ENCODE data around the gene HAPSTR1. TPM values are rescaled to one million over a fixed set of nuclear protein-coding genes. Genes with fewer than 3 reads are reported as not detected.
A peak's percentile ranks its signal among the peaks of the same experiment; 100 is the strongest.

Gene HAPSTR1
- total and polyA plus RNA-seq, 3 experiments from 2014 or later = 21.3 to 61.2 (median 60.4) TPM

DNA sequence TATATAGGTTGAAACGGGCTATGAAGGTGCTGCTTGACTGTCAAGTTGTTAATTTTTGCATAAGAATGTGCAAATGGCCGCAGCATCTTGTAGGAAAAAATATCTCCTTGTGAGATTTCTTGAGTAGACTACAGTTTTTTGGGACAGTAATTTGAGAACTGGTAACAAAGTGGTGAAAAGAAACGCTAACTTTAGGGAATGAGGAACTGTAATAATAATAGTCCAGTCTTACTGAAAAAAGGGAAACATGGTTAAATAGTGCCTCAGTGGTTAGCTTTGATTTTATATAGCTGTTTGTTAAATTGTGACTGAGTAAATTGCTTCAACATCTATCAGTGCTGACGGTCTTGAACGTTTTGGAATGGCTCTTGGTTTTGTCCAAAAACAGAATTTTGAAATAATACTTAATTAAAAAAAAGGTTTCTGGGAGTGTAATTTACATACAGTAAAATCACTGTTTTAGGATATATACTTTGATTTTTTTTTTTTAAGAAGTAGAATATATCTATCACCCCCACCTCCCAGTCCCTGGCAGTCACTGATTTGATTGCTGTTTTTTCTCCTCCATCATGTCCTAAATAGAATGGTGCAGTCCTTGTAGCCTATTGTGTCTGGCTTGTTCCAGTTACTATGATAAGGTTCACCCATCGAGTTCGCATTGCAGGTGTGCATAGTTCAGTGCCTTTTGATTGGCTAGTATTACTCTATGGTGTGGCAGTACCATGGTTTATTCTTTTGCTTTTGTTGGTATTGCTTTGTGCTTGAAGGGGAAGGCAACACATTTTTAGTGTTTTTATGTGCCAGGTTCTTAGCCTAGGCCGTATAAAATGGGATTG, 2.8 kb downstream of the HAPSTR1 start:
- H3K4me3 Mint-ChIP-seq = peak overlapping the region; percentile 95 to 100 (median 99)
- H3K4me3 ChIP-seq (ENCODE audit: low read length) = peak overlapping the region; percentile 94
- no peaks in the 10 kb centered on the region for H3K27me3 ChIP-seq (ENCODE audit: insufficient read depth, low read length, poor library complexity, severe bottlenecking)
- peaks cover 63 to 70% (median 64%) of the 10 kb centered on the region in 3 donors for H3K4me1 Mint-ChIP-seq
- H3K9me3 Mint-ChIP-seq = peaks cover 0 to 2% (median 0%) of the 10 kb centered on the region in 5 donors
- peak overlapping the region in 7 of 8 donors; percentile 57 to 99 (median 78) for H3K27ac Mint-ChIP-seq
- H3K27ac ChIP-seq (ENCODE audit: low read depth, low read length) = no peak overlapping the region
- ChIA-PET POLR2A (interaction anchor here (0.8 to 3.8 kb wide), 2 partner anchors 7 to 225 kb away, joined by 3 to 40 read pairs; partner anchors contain the start of gene CARHSP1), CTCF (interaction anchor here (1.3 to 4.0 kb wide), 2 partner anchors 8 to 41 kb away, joined by 3 to 27 read pairs; no protein-coding TSS in a partner anchor)
- H3K9me3 ChIP-seq (ENCODE audit: low read length) = no peaks in the 10 kb centered on the region
- peaks cover 0 to 6% of the 10 kb centered on the region in 2 donors for H3K27me3 Mint-ChIP-seq
- peaks cover 10% of the 10 kb centered on the region for H3K36me3 ChIP-seq (ENCODE audit: insufficient read depth, low read length)
- peaks cover 56% of the 10 kb centered on the region for H3K4me1 ChIP-seq (ENCODE audit: insufficient read depth, low read length)
- H3K36me3 Mint-ChIP-seq = peaks cover 21 to 64% (median 33%) of the 10 kb centered on the region in 3 donors
- DNase-seq = no peak

DNA sequence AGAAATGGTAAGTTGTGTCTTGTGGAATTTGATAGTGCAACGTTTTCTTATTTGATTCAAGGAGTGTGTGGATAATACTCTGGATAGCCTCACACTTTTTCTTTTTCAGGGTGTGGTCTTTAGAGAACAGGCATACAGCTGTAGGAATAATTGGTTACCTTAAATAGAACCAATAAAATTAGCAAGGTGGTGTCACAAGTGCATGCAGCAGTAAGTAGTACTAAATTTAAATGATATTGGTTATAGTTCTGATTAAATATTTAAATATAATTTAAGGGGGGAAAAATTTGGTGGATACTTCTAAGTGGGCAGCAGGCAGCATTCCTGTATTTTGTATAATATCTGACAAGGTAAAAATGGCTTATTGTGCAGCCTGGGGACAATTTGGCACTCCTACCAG, 3.7 kb downstream of the HAPSTR1 start:
- POLR2A ChIA-PET = no interaction called here

DNA sequence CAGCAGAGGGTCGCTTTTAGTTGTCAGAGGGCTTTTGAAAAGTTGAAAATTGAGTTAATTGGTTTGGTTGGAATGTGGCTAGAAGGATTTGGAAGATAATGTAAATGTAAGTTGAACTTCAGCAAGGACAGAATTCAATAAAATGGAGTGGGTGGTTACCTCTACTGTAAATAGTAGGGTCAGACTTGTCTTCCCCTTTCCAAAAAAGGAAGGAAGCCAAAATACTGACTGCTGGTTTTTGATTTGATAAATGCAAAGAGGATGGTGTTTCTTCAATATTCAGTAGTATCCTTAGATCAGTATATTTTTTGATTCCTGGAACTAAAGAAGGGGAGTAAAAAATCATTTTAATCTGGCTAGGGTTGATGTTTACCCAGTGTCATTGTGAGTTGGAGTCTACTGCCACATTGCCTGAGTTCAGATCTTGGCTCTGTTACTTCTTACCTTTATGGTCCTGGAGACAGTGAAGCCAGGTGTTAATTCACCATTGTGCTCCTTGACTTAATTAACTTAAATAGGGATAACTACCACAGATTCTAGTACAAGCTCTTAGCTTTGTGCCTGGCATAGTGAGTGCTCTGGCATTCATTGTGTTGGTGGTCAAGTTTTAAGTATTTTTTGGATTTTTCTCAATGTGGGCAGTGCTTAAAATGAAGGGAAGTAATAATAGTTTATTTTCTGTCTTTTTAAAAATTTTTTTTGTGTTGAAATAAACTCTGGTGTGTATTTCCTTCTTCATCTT, 4.4 kb downstream of the HAPSTR1 start:
- Mint-ChIP-seq H3K27me3 (peaks cover 0 to 5% of the 10 kb centered on the region in 2 donors), H3K36me3 (peaks cover 21 to 77% (median 35%) of the 10 kb centered on the region in 3 donors), H3K4me1 (peaks cover 74 to 79% (median 74%) of the 10 kb centered on the region in 3 donors), H3K27ac (peak overlapping the region in 7 of 8 donors; percentile 21 to 77 (median 69)), H3K9me3 (peaks cover 0 to 2% (median 0%) of the 10 kb centered on the region in 5 donors), H3K4me3 (peak overlapping the region; percentile 63 to 95 (median 69))
- POLR2A ChIA-PET = no interaction called here
- no peaks in the 10 kb centered on the region for H3K27me3 ChIP-seq (ENCODE audit: insufficient read depth, low read length, poor library complexity, severe bottlenecking)
- peak overlapping the region; percentile 26 for H3K4me3 ChIP-seq (ENCODE audit: low read length)
- peaks cover 18% of the 10 kb centered on the region for H3K36me3 ChIP-seq (ENCODE audit: insufficient read depth, low read length)
- no peaks in the 10 kb centered on the region for H3K9me3 ChIP-seq (ENCODE audit: low read length)
- CTCF ChIA-PET = interaction anchor here (1.4 to 3.6 kb wide), 2 partner anchors 44 to 52 kb away, joined by 3 to 14 read pairs; no protein-coding TSS in a partner anchor
- no peak for DNase-seq
- peaks cover 72% of the 10 kb centered on the region for H3K4me1 ChIP-seq (ENCODE audit: insufficient read depth, low read length)
- H3K27ac ChIP-seq (ENCODE audit: low read depth, low read length) = no peak overlapping the region

More for the DNA sequence above, 3.7 kb downstream of the HAPSTR1 start:
- H3K27ac Mint-ChIP-seq = peak overlapping the region in 1 of 8 donors; percentile 99
- H3K4me3 Mint-ChIP-seq = peak overlapping the region; percentile 95 to 100 (median 99)
- Histone ChIP-seq H3K9me3 (ENCODE audit: low read length) (no peaks in the 10 kb centered on the region), H3K27me3 (ENCODE audit: insufficient read depth, low read length, poor library complexity, severe bottlenecking) (no peaks in the 10 kb centered on the region), H3K4me1 (ENCODE audit: insufficient read depth, low read length) (peaks cover 66% of the 10 kb centered on the region), H3K27ac (ENCODE audit: low read depth, low read length) (no peak overlapping the region), H3K4me3 (ENCODE audit: low read length) (peak overlapping the region; percentile 47), H3K36me3 (ENCODE audit: insufficient read depth, low read length) (peaks cover 18% of the 10 kb centered on the region)
- DNase-seq = no peak
- peaks cover 21 to 71% (median 35%) of the 10 kb centered on the region in 3 donors for H3K36me3 Mint-ChIP-seq
- peaks cover 0 to 5% of the 10 kb centered on the region in 2 donors for H3K27me3 Mint-ChIP-seq
- H3K9me3 Mint-ChIP-seq = peaks cover 0 to 2% (median 0%) of the 10 kb centered on the region in 5 donors
- H3K4me1 Mint-ChIP-seq = peaks cover 67 to 73% (median 68%) of the 10 kb centered on the region in 3 donors
- CTCF ChIA-PET = no interaction called here

DNA sequence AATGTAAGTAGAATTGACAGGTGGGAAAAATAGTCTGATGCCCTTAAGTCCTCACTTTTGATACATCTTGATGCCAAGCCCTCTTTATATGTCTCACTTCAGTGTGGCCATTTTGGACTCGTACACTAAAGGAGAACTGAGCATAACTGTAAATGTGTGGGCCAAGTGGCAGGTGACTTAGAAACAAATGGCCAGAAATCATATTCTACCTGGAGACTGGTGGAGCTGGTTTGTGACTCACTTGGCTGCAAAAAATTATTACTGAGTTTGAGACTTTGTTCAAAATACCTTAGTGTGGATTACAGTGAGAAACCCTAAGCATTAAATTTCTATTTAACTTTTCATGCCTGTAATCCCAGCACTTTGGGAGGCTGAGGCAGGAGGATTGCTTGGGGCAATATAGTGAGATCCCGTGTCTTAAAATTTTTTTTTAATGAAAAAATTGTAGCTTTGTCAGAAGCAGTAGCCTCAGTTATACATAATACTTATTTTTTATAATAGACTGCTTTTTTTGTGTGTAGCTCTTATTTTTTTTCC, 5.0 kb downstream of the HAPSTR1 start:
- H3K36me3 ChIP-seq (ENCODE audit: insufficient read depth, low read length) = peaks cover 18% of the 10 kb centered on the region
- Mint-ChIP-seq H3K4me1 (peaks cover 79 to 86% (median 81%) of the 10 kb centered on the region in 3 donors), H3K27ac (peak overlapping the region in 5 of 8 donors; percentile 21 to 76 (median 69)), H3K36me3 (peaks cover 21 to 81% (median 35%) of the 10 kb centered on the region in 3 donors), H3K4me3 (peak overlapping the region; percentile 63 to 95 (median 69)), H3K27me3 (peaks cover 0 to 5% of the 10 kb centered on the region in 2 donors), H3K9me3 (peaks cover 0 to 2% (median 0%) of the 10 kb centered on the region in 5 donors)
- no peak overlapping the region for H3K4me3 ChIP-seq (ENCODE audit: low read length)
- no peak overlapping the region for H3K27ac ChIP-seq (ENCODE audit: low read depth, low read length)
- H3K27me3 ChIP-seq (ENCODE audit: insufficient read depth, low read length, poor library complexity, severe bottlenecking) = no peaks in the 10 kb centered on the region
- H3K9me3 ChIP-seq (ENCODE audit: low read length) = no peaks in the 10 kb centered on the region
- H3K4me1 ChIP-seq (ENCODE audit: insufficient read depth, low read length) = peaks cover 78% of the 10 kb centered on the region
- ChIA-PET CTCF (interaction anchor here (1.4 to 3.6 kb wide), 3 partner anchors 43 to 88 kb away, joined by 3 to 14 read pairs (median 7); no protein-coding TSS in a partner anchor), POLR2A (no interaction called here)
- no peak for DNase-seq

DNA sequence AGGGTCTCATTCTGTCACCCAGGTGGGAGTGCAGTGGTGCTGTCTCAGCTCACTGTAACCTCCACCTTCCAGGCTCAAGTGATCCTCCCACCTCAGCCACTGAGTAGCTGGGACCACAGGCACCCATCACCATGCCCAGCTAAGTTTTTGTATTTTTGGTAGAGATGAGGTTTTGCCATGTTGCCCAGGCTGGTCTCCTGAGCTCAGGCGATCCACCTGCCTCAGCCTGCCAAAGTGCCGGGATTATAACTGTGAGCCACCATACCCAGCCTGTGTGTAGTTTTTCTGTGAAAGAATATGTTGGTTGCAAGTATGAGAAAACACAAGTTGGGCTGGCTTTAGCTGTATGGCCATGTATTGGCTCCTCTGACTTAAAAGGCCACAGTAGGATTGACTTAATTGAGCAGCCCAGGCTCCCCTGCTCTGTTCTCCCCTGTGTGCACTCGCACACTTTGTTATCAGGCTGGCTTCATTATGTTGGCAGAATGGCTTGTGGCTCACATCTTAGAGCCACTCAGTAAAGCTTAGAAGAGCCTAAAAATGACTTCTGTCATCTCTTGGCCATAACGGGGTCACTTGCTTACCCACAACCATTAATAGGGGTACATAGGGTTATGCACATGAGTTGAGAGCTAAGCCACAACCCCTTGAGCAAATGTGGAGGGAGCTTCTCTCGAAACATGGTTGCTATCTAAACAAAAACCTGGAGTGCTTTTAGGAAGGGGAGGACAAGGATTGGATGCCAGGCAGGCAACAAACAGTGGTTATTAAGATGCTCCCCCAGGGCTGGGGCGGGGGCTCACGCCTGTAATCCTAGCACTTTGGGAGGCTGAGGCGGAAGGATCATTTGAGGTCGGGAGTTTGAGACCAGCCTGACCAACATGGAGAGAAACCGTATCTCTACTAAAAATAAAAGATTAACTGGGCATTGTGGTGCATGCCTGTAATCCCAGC, 6.1 kb downstream of the HAPSTR1 start:
- DNase-seq = no peak
- peaks cover 0 to 2% (median 0%) of the 10 kb centered on the region in 5 donors for H3K9me3 Mint-ChIP-seq
- Histone ChIP-seq H3K9me3 (ENCODE audit: low read length) (no peaks in the 10 kb centered on the region), H3K4me3 (ENCODE audit: low read length) (no peak overlapping the region), H3K36me3 (ENCODE audit: insufficient read depth, low read length) (peaks cover 20% of the 10 kb centered on the region), H3K27ac (ENCODE audit: low read depth, low read length) (no peak overlapping the region), H3K4me1 (ENCODE audit: insufficient read depth, low read length) (peaks cover 89% of the 10 kb centered on the region), H3K27me3 (ENCODE audit: insufficient read depth, low read length, poor library complexity, severe bottlenecking) (no peaks in the 10 kb centered on the region)
- H3K4me1 Mint-ChIP-seq = peaks cover 90 to 96% (median 91%) of the 10 kb centered on the region in 3 donors
- H3K27ac Mint-ChIP-seq = peak overlapping the region; percentile 38 to 90 (median 79)
- peaks cover 0 to 4% of the 10 kb centered on the region in 2 donors for H3K27me3 Mint-ChIP-seq
- H3K4me3 Mint-ChIP-seq = peak overlapping the region; percentile 71 to 86 (median 81)
- ChIA-PET POLR2A (interaction anchor here (0.5 kb wide), 1 partner anchor 70 kb away, joined by 3 read pairs; no protein-coding TSS in a partner anchor), CTCF (interaction anchor here (0.9 to 3.6 kb wide), 4 partner anchors 39 to 89 kb away, joined by 3 to 14 read pairs (median 6); no protein-coding TSS in a partner anchor)
- H3K36me3 Mint-ChIP-seq = peaks cover 21 to 90% (median 38%) of the 10 kb centered on the region in 3 donors

DNA sequence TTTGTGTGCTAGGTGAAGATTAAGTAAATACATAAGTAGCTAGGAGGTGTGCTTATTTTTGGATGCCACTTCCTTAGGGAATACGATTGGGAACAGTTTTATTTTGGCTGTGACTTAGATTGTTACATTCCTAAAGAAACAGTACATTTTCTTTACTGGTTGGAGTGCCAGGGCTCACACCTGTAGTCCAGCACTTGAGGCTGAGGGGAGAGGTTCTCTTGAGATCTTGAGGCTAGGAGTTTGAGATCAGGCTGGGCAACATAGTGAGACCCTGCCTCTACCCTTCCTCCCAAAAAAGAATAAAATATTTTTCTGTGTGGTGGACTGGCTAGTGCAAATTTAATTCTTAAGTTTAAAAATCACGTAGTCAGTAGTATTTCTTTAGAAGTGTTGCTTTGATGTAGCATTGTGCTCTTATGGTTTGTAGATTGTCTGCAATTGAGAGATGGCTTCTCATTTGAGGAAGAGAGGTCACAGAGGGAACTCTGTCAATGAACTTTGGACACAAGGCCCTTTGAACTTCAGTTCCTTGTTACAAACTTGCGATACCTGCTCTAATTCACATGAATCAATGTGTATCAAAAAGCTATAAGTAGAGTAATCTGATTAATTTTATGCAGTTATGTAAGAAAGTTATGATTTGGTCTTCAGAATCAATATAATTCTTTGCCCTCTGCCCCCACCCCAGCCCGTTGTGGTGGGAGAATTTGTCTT, 7.1 kb downstream of the HAPSTR1 start:
- DNase-seq = no peak
- Mint-ChIP-seq H3K36me3 (peaks cover 14 to 90% (median 37%) of the 10 kb centered on the region in 3 donors), H3K4me1 (peaks cover 90 to 96% (median 95%) of the 10 kb centered on the region in 3 donors), H3K4me3 (peak overlapping the region; percentile 71 to 86 (median 81)), H3K27me3 (peaks cover 0 to under 1% of the 10 kb centered on the region in 2 donors), H3K27ac (peak overlapping the region in 7 of 8 donors; percentile 68 to 90 (median 82)), H3K9me3 (no peaks in the 10 kb centered on the region)
- ChIA-PET POLR2A (interaction anchor here (0.6 kb wide), 1 partner anchor 15 kb away, joined by 10 read pairs; no protein-coding TSS in a partner anchor), CTCF (interaction anchor here (1.1 to 4.3 kb wide), 4 partner anchors 12 to 90 kb away, joined by 3 to 14 read pairs (median 10); no protein-coding TSS in a partner anchor)
- Histone ChIP-seq H3K27me3 (ENCODE audit: insufficient read depth, low read length, poor library complexity, severe bottlenecking) (no peaks in the 10 kb centered on the region), H3K36me3 (ENCODE audit: insufficient read depth, low read length) (peaks cover 30% of the 10 kb centered on the region), H3K9me3 (ENCODE audit: low read length) (no peaks in the 10 kb centered on the region), H3K4me1 (ENCODE audit: insufficient read depth, low read length) (peaks cover 94% of the 10 kb centered on the region), H3K27ac (ENCODE audit: low read depth, low read length) (no peak overlapping the region), H3K4me3 (ENCODE audit: low read length) (no peak overlapping the region)
